ENCODE results near the gene TRMT11. TPM values are rescaled to one million over a fixed set of nuclear protein-coding genes. Genes with fewer than 3 reads are reported as not detected.

TRMT11 gene
- total and polyA plus RNA-seq, 2 of the 13 experiments (the other 11 are each of a cell fraction or from before 2014, with no cell fraction given) = 42.2 to 81.9 TPM

DNA sequence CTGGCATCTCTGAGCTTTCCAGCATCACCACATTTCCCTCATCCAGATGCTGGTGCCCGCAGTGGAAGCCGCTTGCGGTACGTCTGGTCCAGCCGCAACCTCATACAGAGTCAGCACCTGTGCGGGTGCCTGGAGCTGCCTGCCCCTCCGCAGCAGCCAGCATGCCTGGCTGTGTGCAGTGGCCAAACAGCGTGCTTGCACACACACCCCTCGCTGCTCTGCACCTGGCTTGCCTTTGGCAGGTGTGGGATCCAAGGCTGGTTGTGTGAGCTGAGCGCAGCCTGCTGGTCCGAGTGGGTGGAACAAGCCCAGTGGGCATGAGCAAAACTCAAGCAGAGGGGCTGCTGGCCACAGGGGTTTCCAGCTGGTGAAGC lies 32.9 kb upstream of the TRMT11 start (continued):
- TF ChIP-seq, protein P1, sequence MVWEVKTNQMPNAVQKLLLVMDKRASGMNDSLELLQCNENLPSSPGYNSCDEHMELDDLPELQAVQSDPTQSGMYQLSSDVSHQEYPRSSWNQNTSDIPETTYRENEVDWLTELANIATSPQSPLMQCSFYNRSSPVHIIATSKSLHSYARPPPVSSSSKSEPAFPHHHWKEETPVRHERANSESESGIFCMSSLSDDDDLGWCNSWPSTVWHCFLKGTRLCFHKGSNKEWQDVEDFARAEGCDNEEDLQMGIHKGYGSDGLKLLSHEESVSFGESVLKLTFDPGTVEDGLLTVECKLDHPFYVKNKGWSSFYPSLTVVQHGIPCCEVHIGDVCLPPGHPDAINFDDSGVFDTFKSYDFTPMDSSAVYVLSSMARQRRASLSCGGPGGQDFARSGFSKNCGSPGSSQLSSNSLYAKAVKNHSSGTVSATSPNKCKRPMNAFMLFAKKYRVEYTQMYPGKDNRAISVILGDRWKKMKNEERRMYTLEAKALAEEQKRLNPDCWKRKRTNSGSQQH (CRISPR knock-in tag; IDR thresholded peaks at IDR 0.05; ENCODE audit: low read depth) = no peak
- TF ChIP-seq, protein P2, sequence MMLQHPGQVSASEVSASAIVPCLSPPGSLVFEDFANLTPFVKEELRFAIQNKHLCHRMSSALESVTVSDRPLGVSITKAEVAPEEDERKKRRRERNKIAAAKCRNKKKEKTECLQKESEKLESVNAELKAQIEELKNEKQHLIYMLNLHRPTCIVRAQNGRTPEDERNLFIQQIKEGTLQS (CRISPR knock-in tag; IDR thresholded peaks at IDR 0.05) = no peak
- TF ChIP-seq ZNF496 (CRISPR knock-in tag; IDR thresholded peaks at IDR 0.05; ENCODE audit: insufficient replicate concordance) = no peak
- no peak for TF ChIP-seq RARG (CRISPR knock-in tag; IDR thresholded peaks at IDR 0.05; ENCODE audit: low read depth)
- TF ChIP-seq, protein P3, sequence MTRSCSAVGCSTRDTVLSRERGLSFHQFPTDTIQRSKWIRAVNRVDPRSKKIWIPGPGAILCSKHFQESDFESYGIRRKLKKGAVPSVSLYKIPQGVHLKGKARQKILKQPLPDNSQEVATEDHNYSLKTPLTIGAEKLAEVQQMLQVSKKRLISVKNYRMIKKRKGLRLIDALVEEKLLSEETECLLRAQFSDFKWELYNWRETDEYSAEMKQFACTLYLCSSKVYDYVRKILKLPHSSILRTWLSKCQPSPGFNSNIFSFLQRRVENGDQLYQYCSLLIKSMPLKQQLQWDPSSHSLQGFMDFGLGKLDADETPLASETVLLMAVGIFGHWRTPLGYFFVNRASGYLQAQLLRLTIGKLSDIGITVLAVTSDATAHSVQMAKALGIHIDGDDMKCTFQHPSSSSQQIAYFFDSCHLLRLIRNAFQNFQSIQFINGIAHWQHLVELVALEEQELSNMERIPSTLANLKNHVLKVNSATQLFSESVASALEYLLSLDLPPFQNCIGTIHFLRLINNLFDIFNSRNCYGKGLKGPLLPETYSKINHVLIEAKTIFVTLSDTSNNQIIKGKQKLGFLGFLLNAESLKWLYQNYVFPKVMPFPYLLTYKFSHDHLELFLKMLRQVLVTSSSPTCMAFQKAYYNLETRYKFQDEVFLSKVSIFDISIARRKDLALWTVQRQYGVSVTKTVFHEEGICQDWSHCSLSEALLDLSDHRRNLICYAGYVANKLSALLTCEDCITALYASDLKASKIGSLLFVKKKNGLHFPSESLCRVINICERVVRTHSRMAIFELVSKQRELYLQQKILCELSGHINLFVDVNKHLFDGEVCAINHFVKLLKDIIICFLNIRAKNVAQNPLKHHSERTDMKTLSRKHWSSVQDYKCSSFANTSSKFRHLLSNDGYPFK (CRISPR knock-in tag; IDR thresholded peaks at IDR 0.05; ENCODE audit: borderline replicate concordance) = peak; percentile 69
- no peak for TF ChIP-seq ZNF329 (CRISPR knock-in tag; IDR thresholded peaks at IDR 0.05; ENCODE audit: low read depth)
- no peak for TF ChIP-seq ELF4 (CRISPR knock-in tag; IDR thresholded peaks at IDR 0.05; ENCODE audit: borderline replicate concordance)
- 0 out of 2 replicates have a peak, but pooled peaks have one; percentile 37 for TF ChIP-seq ZNF572 (CRISPR knock-in tag; IDR thresholded peaks at IDR 0.05)
- TF ChIP-seq, protein P4, sequence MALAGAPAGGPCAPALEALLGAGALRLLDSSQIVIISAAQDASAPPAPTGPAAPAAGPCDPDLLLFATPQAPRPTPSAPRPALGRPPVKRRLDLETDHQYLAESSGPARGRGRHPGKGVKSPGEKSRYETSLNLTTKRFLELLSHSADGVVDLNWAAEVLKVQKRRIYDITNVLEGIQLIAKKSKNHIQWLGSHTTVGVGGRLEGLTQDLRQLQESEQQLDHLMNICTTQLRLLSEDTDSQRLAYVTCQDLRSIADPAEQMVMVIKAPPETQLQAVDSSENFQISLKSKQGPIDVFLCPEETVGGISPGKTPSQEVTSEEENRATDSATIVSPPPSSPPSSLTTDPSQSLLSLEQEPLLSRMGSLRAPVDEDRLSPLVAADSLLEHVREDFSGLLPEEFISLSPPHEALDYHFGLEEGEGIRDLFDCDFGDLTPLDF (CRISPR knock-in tag; IDR thresholded peaks at IDR 0.05) = no peak
- TF ChIP-seq NKX3-1 (CRISPR knock-in tag; IDR thresholded peaks at IDR 0.05) = no peak
- TF ChIP-seq, protein P5, sequence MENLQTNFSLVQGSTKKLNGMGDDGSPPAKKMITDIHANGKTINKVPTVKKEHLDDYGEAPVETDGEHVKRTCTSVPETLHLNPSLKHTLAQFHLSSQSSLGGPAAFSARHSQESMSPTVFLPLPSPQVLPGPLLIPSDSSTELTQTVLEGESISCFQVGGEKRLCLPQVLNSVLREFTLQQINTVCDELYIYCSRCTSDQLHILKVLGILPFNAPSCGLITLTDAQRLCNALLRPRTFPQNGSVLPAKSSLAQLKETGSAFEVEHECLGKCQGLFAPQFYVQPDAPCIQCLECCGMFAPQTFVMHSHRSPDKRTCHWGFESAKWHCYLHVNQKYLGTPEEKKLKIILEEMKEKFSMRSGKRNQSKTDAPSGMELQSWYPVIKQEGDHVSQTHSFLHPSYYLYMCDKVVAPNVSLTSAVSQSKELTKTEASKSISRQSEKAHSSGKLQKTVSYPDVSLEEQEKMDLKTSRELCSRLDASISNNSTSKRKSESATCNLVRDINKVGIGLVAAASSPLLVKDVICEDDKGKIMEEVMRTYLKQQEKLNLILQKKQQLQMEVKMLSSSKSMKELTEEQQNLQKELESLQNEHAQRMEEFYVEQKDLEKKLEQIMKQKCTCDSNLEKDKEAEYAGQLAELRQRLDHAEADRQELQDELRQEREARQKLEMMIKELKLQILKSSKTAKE (CRISPR knock-in tag; IDR thresholded peaks at IDR 0.05; ENCODE audit: borderline replicate concordance) = no peak
- TF ChIP-seq, protein P6, sequence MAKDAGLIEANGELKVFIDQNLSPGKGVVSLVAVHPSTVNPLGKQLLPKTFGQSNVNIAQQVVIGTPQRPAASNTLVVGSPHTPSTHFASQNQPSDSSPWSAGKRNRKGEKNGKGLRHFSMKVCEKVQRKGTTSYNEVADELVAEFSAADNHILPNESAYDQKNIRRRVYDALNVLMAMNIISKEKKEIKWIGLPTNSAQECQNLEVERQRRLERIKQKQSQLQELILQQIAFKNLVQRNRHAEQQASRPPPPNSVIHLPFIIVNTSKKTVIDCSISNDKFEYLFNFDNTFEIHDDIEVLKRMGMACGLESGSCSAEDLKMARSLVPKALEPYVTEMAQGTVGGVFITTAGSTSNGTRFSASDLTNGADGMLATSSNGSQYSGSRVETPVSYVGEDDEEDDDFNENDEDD (CRISPR knock-in tag; IDR thresholded peaks at IDR 0.05; ENCODE audit: borderline replicate concordance) = no peak
- no peak for TF ChIP-seq SIN3A (IDR thresholded peaks at IDR 0.05; ENCODE audit: borderline replicate concordance, low read depth, low read length)
- TF ChIP-seq ZNF33A (CRISPR knock-in tag; IDR thresholded peaks at IDR 0.05; ENCODE audit: borderline replicate concordance) = no peak
- no peak for TF ChIP-seq ZBTB21 (CRISPR knock-in tag; IDR thresholded peaks at IDR 0.05)
- TF ChIP-seq MED8 (CRISPR knock-in tag; IDR thresholded peaks at IDR 0.05; ENCODE audit: insufficient replicate concordance) = no peak
- TF ChIP-seq EEA1 (CRISPR knock-in tag; IDR thresholded peaks at IDR 0.05; ENCODE audit: borderline replicate concordance) = 0 out of 2 replicates have a peak, but pooled peaks have one; percentile 17
- no peak for TF ChIP-seq HNRNPUL1 (IDR thresholded peaks at IDR 0.05; ENCODE audit: low read depth, low read length)
- TF ChIP-seq ZNF12 (CRISPR knock-in tag; IDR thresholded peaks at IDR 0.05) = no peak
- no peak for TF ChIP-seq ZNF451 (CRISPR knock-in tag; IDR thresholded peaks at IDR 0.05)
- TF ChIP-seq KMT2B (CRISPR knock-in tag; IDR thresholded peaks at IDR 0.05) = peak; percentile 45; the same call in 1 of the 2 replicates
- TF ChIP-seq PHF5A (CRISPR knock-in tag; IDR thresholded peaks at IDR 0.05; ENCODE audit: low read depth, unreplicated experiment) = no peak

All from HepG2 (cell line).